Activated CD4-positive, alpha-beta T cell treated with anti-CD3 and anti-CD28 coated beads, Interleukin-2, amount 50 U/mL, for 24 hours (primary cell): ENCODE results near the gene DCAF10.
"Not testable (repeated sequence)": the region's sequence is repeated elsewhere in the genome, so short reads cannot be mapped to it uniquely, and the experiment has no call there.

Experiments used
- DNase-seq, 2 donors: peaks; one replicate each; pipeline ENCODE4 v3.0.0-alpha.2; 2020; ENCODE audit warnings: low read depth in 1 of 2, low spot score in 1 of 2

DCAF10 gene

DNA sequence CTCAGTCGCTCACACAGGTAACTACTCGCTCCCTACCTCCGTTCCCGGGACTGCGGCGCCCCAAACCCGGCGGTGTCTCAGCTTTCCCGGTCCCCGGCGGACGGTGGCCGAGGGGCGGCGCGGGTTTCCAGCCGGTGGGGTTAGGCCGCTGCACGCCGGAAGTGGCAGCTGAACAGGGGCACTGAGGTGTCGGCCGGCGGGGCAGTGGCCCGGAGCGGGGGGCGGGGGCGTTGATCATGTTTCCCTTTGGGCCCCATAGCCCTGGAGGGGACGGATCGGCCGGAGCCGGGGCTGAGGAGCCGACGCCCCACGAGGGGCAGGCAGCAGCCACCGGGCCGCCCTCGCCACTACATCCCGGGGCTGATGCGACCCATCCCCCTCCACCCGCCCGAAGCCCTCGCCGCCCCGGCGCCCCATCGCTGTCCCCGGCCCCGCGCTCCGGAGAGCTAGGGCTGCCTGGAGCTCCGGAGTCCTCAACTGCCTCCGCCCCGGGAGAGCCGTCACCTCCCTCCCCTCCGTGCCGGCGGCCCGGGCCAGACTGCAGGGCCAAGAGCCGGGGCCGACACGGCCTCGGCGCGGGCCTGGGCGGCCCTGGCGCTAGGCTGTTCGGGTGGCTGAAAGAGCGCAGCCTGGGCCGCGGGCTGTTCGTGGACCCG lies at the start of gene DCAF10:
Gene DCAF10 (plus strand): TSS at position 167 of the 656 bp plus-strand sequence. CDS start 70 bp downstream, at position 237.
- DNase-seq: peak; percentile 86 to 94

- no peak for DNase-seq
These were observed 49.4 kb upstream of the DCAF10 start for GRCh38 chr9:37751186-37751585.

DNA sequence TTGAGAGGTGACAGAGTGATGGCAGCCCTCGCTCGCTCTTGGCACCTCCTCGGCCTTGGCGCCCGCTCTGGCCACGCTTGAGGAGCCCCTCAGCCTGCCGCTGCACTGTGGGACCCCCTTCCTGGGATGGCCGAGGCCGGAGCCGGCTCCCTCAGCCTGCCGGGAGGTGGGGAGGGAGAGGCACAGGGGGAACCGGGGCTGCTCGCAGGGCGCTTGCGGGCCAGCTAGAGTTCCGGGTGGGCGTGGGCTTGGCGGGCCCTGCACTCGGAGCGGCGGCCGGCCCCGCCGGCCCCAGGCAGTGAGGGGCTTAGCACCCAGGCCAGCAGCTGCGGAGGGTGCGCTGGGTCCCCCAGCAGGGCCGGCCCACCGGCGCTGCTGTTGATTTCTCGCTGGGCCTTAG lies 48.9 kb upstream of the DCAF10 start:
- not testable (repeated sequence) for DNase-seq

DNA sequence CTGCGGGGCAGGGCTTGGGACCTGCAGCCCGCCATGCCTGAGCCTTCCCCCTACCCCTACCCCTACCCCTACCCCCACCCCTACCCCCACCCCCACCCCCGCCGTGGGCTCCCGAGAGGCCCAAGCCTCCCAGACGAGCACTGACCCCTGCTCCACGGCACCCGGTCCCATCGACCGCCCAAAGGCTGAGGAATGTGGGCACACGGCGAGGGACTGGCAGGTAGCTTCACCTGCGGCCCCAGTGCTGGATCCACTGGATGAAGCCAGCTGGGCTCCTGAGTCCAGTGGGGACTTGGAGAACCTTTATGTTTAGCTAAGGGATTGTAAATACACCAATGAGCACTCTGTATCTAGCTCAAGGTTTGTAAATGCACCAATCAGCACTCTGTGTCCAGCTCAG lies 48.5 kb upstream of the DCAF10 start:
- not testable (repeated sequence) for DNase-seq

GRCh38 chr9:37752642-37753488 lies 47.7 kb upstream of the DCAF10 start:
- DNase-seq: no peak

DNA sequence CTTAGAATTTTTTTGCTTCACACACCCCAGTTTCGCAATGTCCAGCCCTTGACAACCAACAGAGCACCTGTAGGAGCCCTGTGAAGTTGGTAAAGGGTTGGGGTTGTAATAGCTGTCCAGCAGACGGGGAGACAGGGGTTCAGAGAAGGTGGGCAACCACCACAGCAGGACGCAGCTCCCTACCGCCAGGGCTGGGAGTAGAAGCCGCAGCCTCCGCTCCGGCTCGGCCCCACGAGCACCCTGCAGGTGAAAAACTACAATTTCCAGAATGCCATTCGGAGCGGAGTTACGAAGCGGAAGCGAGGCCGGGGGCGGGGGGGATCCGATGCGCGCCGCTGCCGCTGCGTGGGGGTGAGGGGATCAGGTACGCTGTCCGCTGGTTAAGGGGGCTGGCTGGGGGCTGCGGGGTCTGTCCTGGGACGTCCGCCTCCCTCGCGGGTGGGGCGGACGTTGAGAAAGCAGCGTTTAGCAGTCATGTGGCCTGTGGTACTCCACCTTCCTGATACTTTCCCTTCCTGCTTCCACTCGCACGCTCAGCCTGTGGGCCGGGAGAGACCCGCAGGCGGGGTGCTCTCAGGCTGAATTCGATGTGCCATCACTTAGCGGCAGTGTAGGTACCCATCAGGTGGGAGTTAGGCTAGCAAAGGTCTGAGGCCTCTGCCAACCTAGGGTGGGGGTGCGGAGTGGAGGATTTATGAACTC lies 47.0 kb upstream of the DCAF10 start, which contains the start of gene TRMT10B:
Gene TRMT10B (plus strand): TSS at position 317 of the 702 bp plus-strand sequence. CDS start 8,127 bp downstream, outside the sequence.
- peak; percentile 54 to 62 for DNase-seq

GRCh38 chr9:37758747-37759146 lies 41.9 kb upstream of the DCAF10 start:
- DNase-seq: no peak

- DNase-seq: no peak
These were observed 40.0 kb upstream of the DCAF10 start for GRCh38 chr9:37760416-37761161.

GRCh38 chr9:37761511-37761910 lies 39.1 kb upstream of the DCAF10 start:
- DNase-seq: no peak

- not testable (repeated sequence) for DNase-seq
These were observed 35.3 kb upstream of the DCAF10 start for GRCh38 chr9:37765263-37765662.

GRCh38 chr9:37769306-37769705 lies 31.3 kb upstream of the DCAF10 start:
- no peak for DNase-seq

DNA sequence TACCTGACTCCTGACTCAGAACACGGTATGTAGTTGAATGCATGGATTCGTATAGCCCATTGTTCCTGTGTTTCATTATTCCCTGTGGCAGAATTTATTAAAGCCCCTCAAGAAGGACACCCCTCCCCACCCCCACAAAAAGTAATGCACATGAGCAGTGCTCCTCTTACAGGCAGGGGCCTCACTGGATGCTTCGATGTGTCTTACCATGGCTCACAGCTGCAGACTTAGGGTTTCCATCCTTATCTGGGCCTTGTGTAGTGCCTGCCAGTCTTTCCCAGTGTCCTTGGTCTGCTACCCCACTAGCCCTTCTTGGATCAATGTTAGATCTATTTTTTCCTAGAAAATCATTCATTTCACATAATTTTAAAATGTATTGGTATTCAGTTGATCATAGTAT lies 30.6 kb upstream of the DCAF10 start:
- DNase-seq: no peak

DNA sequence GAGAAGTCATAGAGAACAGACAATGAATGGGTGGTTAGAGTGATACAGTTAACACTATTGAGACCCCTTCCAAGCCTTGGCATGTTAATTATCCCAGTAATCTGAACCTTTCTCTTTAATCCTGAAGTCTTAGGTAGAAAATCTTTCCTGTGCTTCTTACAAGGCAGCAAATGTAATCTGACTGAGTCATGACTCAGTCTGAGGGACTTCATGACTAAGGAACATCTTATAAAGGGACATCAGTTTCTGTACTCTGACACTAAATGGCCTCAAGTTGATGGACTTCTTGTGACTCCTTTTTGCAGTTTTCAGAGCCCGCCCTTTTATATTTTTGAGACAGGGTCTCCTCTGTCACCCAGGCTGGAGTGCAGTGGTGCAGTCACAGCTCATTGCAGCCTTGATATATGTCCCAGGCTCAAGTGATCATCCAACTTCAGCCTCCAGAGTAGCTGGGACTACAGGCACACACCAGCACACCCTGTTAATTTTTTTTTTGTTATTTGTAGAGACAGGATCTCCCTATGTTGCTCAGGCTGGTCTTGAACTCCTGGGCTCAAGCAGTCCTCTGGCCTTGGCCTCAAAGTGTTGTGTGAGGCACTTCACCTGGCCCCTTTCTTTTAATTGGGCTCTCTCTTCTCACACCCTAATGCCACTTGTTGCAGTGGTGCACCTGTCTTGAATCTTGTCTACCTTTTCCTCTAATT lies 25.2 kb upstream of the DCAF10 start:
- no peak for DNase-seq

DNA sequence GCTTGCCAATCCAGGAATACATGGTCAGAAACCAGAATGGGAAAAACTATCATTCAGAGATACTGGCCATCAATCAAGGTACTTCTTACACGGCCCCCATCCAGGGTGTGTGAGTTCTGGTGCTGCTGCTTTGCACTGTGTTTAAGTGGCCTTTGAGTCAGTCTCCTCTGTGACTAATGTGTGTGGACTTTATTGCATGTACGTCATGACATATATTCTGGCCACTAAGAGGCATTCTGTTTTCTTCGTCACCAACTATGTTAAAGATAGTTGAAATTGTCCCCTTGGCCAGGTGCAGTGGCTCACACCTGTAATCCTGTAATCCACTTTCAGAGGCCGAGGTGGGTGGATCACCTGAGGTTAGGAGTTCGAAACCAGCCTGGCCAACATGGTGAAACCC lies 24.3 kb upstream of the DCAF10 start:
- DNase-seq: no peak

GRCh38 chr9:37778534-37778933 lies 22.1 kb upstream of the DCAF10 start:
- no peak for DNase-seq

- DNase-seq: no peak
These were observed 16.3 kb upstream of the DCAF10 start for GRCh38 chr9:37784291-37784615.

GRCh38 chr9:37784616-37785483 lies 15.7 kb upstream of the DCAF10 start, which contains the start of gene EXOSC3:
TSS of gene EXOSC3 (minus strand) at chr9:37785064. CDS start at chr9:37785044, 20 bp downstream.
- DNase-seq: peak; percentile 77 to 86

DNA sequence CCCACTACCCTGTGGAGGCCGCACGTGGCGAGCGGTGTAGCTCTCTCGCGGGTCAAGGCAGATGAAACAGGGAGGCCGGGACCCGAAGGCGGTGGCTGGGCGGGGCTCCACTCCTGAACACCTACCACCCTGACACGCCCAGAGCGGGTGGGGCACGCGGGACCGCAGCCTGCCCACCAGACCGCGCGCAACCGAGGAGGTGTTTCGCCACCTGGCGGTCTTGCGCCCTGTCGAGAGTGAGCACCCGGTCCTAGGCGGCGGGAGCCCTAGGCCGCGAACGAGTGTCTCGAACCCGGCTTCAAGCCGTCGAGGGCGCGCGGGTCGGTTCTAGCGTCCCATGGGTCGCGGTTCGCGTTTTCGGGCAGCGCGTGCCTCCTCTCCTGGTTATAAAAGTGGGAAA lies 13.5 kb upstream of the DCAF10 start:
- no peak for DNase-seq

GRCh38 chr9:37788332-37788731 lies 12.3 kb upstream of the DCAF10 start:
- DNase-seq: no peak
